Bronchial epithelial cell (primary cell): Measurements from ENCODE around the gene SUN1. TPM values are rescaled to one million over a fixed set of nuclear protein-coding genes. Genes with fewer than 3 reads are reported as not detected.

Experiments used
- DNase-seq: peaks from one replicate; pipeline ENCODE4 v3.0.0-alpha.2; 2010; ENCODE audit warnings: low read depth
- FAIRE-seq: peaks from 2 replicates; lab custom pipeline; 2011; peaks lifted over from hg19 to GRCh38; lab: Jason Lieb, UNC
- H3K27me3 ChIP-seq: 2 replicates; pipeline ENCODE4 v1.5.1; 2011; ENCODE audit warnings: low read length; ENCODE audit not compliant: control insufficient read depth, insufficient read depth
- H3K36me3 ChIP-seq: 2 replicates; pipeline ENCODE4 v1.5.1; 2011; ENCODE audit warnings: low read length; ENCODE audit not compliant: control insufficient read depth, insufficient read depth
- H3K4me3 ChIP-seq: 2 replicates; pipeline ENCODE4 v1.5.1; 2011; ENCODE audit warnings: mild to moderate bottlenecking, low read depth, low read length, control low read depth
- total RNA-seq: library from RNA; depleted of rRNA; stranded (reverse); fragments of >200 nt; gene quantifications from 2 replicates; pipeline ENCODE4 v1.2.1, GENCODE V29; 2014
- TF ChIP-seq, protein P1 (sequence below): IDR thresholded peaks from 2 replicates; pipeline ENCODE4 v1.5.1; 2011; ENCODE audit warnings: mild to moderate bottlenecking, moderate library complexity, low read length, control low read depth, inconsistent platforms; ENCODE audit not compliant: insufficient read depth, severe bottlenecking

SUN1 gene
- total RNA-seq, 1 donor from 2014 or later: 176 TPM

DNA sequence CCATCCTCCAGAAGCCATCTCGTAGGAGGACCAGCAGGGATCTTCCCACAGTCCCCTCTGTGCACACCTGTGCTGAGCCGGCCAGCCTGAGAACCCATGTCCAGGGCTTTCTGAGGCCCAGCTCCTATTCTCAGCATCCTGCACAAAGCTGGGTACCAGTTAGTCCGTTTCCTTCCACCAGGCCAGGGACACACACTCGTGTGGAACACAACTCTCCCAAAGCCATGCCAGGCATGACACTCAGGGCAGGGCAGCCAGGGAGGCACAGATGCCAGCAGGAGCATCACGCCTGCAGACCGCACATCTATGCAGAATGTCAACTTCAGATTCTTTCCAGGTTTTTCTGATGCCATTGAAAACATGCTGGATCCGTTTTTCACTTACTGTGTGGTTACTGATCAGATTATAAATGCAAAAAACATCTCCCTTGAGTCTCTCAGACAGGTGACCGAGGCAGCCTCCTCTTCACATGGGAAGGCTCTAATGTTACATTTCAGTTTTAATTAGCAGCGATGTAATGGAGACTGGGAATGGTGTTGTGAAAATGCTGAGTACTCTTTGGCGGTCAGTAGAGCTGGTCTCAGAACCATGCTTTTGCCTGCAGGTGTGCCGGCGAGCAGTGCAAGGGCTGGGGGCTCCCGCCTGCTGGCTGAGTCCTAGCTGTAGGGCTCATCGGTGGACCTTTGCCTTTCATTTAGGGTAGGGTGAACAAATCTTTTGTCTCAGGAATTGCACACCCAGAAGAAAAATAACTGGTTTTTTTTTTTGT, 3.3 kb upstream of the SUN1 start:
- FAIRE-seq (no peak), DNase-seq (no peak)
- Histone ChIP-seq H3K36me3 (peaks cover 8% of the 10 kb centered on the region), H3K4me3 (no peak overlapping the region), H3K27me3 (no peaks in the 10 kb centered on the region)
- TF ChIP-seq, protein P1, sequence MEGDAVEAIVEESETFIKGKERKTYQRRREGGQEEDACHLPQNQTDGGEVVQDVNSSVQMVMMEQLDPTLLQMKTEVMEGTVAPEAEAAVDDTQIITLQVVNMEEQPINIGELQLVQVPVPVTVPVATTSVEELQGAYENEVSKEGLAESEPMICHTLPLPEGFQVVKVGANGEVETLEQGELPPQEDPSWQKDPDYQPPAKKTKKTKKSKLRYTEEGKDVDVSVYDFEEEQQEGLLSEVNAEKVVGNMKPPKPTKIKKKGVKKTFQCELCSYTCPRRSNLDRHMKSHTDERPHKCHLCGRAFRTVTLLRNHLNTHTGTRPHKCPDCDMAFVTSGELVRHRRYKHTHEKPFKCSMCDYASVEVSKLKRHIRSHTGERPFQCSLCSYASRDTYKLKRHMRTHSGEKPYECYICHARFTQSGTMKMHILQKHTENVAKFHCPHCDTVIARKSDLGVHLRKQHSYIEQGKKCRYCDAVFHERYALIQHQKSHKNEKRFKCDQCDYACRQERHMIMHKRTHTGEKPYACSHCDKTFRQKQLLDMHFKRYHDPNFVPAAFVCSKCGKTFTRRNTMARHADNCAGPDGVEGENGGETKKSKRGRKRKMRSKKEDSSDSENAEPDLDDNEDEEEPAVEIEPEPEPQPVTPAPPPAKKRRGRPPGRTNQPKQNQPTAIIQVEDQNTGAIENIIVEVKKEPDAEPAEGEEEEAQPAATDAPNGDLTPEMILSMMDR: no peak

DNA sequence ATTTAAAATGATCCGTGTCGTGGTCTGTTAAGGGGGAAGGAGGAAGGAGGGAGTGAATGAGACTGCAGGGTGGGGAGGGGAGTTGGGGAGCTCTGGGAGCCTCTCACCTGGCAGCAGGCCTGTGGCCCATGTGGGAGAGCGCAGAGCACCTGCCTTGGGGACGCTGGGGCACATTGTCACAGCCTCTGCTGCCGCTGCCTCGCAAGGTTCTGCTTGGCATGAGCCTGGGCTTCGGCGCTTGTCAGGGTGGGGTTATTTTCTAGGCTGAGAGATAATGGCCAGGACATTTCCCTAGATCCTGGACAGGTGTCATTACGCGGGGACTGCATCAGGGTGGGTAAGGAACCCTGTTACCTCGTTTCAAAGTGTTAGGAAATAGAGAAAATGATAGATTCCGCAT, 2.2 kb upstream of the SUN1 start:
- DNase-seq: no peak
- no peak overlapping the region for H3K4me3 ChIP-seq
- TF ChIP-seq, protein P1: no peak
- H3K27me3 ChIP-seq: no peaks in the 10 kb centered on the region
- no peak for FAIRE-seq
- peaks cover 8% of the 10 kb centered on the region for H3K36me3 ChIP-seq

- FAIRE-seq (no peak), DNase-seq (peak; percentile 96)
- Histone ChIP-seq H3K36me3 (peaks cover 4% of the 10 kb centered on the region), H3K27me3 (no peaks in the 10 kb centered on the region), H3K4me3 (no peak overlapping the region)
- TF ChIP-seq, protein P1: no peak
These were observed 595 bp upstream of the SUN1 start for GRCh38 chr7:831596-832166.

GRCh38 chr7:832968-833424, 720 bp downstream of the SUN1 start:
- H3K27me3 ChIP-seq: no peaks in the 10 kb centered on the region
- FAIRE-seq: no peak
- H3K36me3 ChIP-seq: peaks cover 6% of the 10 kb centered on the region
- H3K4me3 ChIP-seq: no peak overlapping the region
- DNase-seq: no peak
- TF ChIP-seq, protein P1: no peak

GRCh38 chr7:833601-834258, 1.5 kb downstream of the SUN1 start:
- TF ChIP-seq, protein P1: no peak
- FAIRE-seq: no peak
- Histone ChIP-seq H3K27me3 (no peaks in the 10 kb centered on the region), H3K36me3 (peaks cover 6% of the 10 kb centered on the region), H3K4me3 (no peak overlapping the region)
- no peak for DNase-seq
